ENCODE measurements around the gene CSNK1E. TPM values are rescaled to one million over a fixed set of nuclear protein-coding genes. Genes with fewer than 3 reads are reported as not detected.

Gene CSNK1E
- total RNA-seq, 6 experiments from 2014 or later, result 19.9 to 41.8 (median 27.4) TPM

DNA sequence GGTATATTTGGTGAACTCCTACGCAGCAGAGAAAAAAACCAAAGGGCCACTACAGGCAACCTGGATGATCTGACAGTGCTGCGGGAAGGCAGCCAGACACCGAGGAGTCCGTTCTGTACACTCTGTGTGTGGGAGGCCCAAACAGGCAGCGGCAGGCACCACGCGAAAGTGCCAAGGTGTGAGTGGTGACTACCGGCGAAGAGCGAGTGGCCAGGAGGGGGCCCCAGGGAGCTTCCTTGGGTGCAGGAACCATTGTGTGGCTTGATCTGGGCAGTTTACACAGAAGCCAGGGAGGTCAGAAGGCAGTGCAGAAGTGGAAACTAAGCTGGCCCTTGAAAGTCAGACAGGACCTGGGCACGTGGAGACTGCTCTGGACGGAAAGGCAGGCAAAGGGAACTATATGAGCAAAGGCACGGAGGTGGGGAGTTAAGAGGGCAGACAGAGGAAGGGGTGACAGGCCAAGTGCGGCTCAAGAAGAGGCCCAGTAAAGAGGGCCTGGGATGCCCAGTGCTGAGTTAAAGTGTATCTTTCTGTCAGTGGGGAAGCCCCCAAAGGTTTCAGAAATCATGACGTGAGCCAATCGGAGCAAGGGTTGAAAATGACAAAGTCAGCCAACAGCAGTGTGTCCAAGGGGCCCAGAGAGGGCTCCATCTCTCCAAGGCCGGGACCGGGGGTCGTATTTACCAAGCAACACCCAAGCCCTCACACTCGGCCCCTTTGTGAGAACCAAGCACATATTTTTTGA lies 55.0 kb downstream of the CSNK1E start:
- DNase-seq (peak; percentile 68 to 78 (median 76)), ATAC-seq (peak; percentile 71 to 88 (median 78))
- H3K4me1 ChIP-seq, result peaks cover 0 to 11% (median 4%) of the 10 kb centered on the region in 4 donors
- no peak overlapping the region for H3K4me3 ChIP-seq
- no peaks in the 10 kb centered on the region for H3K27me3 ChIP-seq
- H3K9me3 ChIP-seq, result no peaks in the 10 kb centered on the region
- intact Hi-C loops (cut with DNase I), result loop anchor here in 1 of 2 donors (10.0 kb wide), 1 partner anchor 83 kb away; no protein-coding TSS in a partner anchor
- TF ChIP-seq POLR2A (IDR thresholded peaks at IDR 0.05), result no peak
- TF ChIP-seq, protein P1, sequence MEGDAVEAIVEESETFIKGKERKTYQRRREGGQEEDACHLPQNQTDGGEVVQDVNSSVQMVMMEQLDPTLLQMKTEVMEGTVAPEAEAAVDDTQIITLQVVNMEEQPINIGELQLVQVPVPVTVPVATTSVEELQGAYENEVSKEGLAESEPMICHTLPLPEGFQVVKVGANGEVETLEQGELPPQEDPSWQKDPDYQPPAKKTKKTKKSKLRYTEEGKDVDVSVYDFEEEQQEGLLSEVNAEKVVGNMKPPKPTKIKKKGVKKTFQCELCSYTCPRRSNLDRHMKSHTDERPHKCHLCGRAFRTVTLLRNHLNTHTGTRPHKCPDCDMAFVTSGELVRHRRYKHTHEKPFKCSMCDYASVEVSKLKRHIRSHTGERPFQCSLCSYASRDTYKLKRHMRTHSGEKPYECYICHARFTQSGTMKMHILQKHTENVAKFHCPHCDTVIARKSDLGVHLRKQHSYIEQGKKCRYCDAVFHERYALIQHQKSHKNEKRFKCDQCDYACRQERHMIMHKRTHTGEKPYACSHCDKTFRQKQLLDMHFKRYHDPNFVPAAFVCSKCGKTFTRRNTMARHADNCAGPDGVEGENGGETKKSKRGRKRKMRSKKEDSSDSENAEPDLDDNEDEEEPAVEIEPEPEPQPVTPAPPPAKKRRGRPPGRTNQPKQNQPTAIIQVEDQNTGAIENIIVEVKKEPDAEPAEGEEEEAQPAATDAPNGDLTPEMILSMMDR (IDR thresholded peaks at IDR 0.05), result peak; percentile 39 to 69 (median 47)
- no peaks in the 10 kb centered on the region for H3K36me3 ChIP-seq
- 56% methylated on average over 11 of the region's 20 CpGs for WGBS (ENCODE audit: insufficient coverage, low coverage, low lambda C conversion rate, missing lambda C conversion rate)
- no peak overlapping the region for H3K27ac ChIP-seq

DNA sequence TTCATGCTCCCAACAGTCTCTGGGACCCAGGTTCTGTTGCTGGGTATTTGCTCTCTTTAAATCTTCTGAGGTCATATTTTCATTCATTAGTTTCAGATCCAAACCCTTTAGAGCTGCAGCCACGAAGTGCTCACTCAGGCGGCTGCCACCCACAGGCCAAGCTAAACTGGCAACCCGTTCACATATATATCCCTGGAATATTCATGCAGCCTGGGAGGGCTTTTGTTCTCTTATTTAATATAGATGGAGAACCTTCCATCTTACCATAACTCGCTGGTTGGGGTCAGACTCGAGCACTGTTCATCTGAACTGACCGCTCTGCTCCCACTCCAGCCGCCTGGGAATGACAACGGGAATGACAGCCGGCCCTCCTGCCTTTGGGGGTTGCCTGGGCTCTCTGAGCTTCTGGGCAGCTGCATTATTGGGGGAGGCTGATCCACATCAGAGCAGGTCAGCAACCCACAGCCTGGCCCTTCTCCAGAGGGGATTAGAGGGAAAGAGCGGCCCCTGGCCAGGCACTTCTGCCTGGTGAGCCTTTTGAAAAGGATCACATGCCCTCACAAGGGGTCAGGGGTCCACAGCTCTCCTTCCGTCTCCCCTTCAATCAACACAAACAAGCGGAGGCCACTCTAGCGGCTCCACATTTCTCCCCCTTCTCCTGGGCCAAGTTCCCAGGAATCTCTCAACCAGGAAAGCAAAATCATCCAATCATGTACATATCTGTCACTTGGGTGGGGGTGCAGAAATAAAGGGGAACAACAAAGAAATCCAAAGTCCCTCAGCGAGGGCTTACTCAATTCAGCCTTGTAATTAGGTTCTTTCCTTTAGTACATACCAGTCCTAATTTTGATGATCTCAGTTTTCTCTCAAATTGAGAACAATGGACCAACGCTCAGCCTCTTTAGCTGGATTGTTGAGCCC lies 56.2 kb downstream of the CSNK1E start:
- 64% methylated on average over 9 of the region's 15 CpGs for WGBS (ENCODE audit: insufficient coverage, low coverage, low lambda C conversion rate, missing lambda C conversion rate)
- DNase-seq (no peak), ATAC-seq (no peak)
- H3K9me3 ChIP-seq, result no peaks in the 10 kb centered on the region
- TF ChIP-seq POLR2A (IDR thresholded peaks at IDR 0.05), result no peak
- TF ChIP-seq, protein P1 (IDR thresholded peaks at IDR 0.05), result no peak
- no peak overlapping the region for H3K4me3 ChIP-seq
- no peaks in the 10 kb centered on the region for H3K36me3 ChIP-seq
- intact Hi-C loops (cut with DNase I), result loop anchor here in 1 of 2 donors (10.0 kb wide), 1 partner anchor 84 kb away; no protein-coding TSS in a partner anchor
- peaks cover 0 to 11% (median 4%) of the 10 kb centered on the region in 4 donors for H3K4me1 ChIP-seq
- H3K27ac ChIP-seq, result peak overlapping the region in 2 of 3 donors; percentile 29 to 68
- no peaks in the 10 kb centered on the region for H3K27me3 ChIP-seq

DNA sequence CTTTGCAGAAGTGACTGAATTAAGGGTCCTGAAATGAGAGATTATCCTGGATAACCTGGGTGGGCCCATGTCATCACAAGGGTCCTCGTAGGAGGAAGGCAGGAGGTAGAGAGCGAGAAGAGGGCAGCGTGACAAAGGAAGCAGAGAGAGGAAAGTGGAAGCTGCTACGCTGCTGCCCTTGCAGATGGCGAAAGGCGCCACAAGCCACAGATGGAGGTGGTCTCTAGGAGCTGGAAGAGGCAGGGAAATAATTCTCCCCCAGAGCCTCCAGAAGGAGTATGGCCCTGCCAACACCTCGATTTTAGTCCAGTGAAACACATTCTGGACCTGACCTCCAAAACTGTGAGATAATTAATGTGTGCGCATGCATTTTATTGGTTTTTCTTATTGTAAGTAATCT lies 57.9 kb downstream of the CSNK1E start:
- no peak for TF ChIP-seq POLR2A (IDR thresholded peaks at IDR 0.05)
- TF ChIP-seq, protein P1 (IDR thresholded peaks at IDR 0.05), result no peak
- DNase-seq, result no peak
- no peaks in the 10 kb centered on the region for H3K27me3 ChIP-seq
- H3K36me3 ChIP-seq, result no peaks in the 10 kb centered on the region
- no peak for ATAC-seq
- intact Hi-C loops (cut with DNase I), result no loop called here
- H3K9me3 ChIP-seq, result no peaks in the 10 kb centered on the region
- peak overlapping the region in 2 of 3 donors; percentile 45 to 49 for H3K27ac ChIP-seq
- 58% methylated on average over 7 of the region's 8 CpGs for WGBS (ENCODE audit: insufficient coverage, low coverage, low lambda C conversion rate, missing lambda C conversion rate)
- peaks cover 0 to 11% (median 4%) of the 10 kb centered on the region in 4 donors for H3K4me1 ChIP-seq
- H3K4me3 ChIP-seq, result no peak overlapping the region

DNA sequence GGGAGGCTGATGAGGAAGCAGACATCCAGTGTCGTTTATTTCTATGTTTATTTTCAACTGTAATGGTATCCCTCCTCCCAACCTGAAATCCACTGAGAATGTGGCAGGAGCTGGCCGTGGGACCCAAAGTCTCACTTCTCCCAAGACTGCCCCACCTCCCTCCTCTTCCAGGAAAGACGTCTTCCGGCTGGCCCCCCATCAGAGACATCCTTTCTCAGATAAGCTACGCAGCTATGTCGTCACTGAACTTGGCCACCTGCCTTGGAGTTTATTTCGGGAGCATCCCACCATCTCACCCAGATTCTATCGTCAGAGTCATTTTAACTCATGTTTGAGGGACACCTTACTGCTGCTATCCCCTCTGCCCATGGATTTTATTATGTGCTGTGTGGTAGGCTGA lies 58.3 kb downstream of the CSNK1E start:
- TF ChIP-seq, protein P1 (IDR thresholded peaks at IDR 0.05), result no peak
- TF ChIP-seq POLR2A (IDR thresholded peaks at IDR 0.05), result peak; percentile 19
- H3K36me3 ChIP-seq, result no peaks in the 10 kb centered on the region
- peak in 2 of 3 donors; percentile 70 to 71 for DNase-seq
- ATAC-seq, result peak; percentile 35 to 57 (median 43)
- WGBS (ENCODE audit: insufficient coverage, low coverage, low lambda C conversion rate, missing lambda C conversion rate), result 68% methylated on average over 8 of the region's 8 CpGs
- no peaks in the 10 kb centered on the region for H3K27me3 ChIP-seq
- H3K4me1 ChIP-seq, result peaks cover 0 to 11% (median 4%) of the 10 kb centered on the region in 4 donors
- intact Hi-C loops (cut with DNase I), result no loop called here
- H3K4me3 ChIP-seq, result no peak overlapping the region
- no peaks in the 10 kb centered on the region for H3K9me3 ChIP-seq
- H3K27ac ChIP-seq, result peak overlapping the region; percentile 42 to 66 (median 64)
